ENCODE data around the gene PFKFB4.

Gene PFKFB4

DNA sequence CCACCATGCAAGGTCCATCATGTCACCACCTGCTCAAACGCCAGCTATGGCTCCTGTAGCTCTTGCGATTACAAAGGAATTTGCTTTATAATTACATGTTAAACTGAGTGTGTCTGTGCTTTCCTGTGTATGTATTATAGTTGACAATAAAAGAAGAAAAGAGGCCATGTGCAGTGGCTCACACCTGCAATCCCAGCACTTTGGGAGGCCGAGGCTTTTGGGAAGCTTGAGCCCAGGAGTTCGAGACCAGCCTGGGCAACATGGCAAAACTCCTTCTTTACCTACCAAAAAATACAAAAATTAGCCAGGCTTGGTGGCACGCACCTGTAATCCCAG, 83.0 kb downstream of the PFKFB4 start:
- no peak for FAIRE-seq

DNA sequence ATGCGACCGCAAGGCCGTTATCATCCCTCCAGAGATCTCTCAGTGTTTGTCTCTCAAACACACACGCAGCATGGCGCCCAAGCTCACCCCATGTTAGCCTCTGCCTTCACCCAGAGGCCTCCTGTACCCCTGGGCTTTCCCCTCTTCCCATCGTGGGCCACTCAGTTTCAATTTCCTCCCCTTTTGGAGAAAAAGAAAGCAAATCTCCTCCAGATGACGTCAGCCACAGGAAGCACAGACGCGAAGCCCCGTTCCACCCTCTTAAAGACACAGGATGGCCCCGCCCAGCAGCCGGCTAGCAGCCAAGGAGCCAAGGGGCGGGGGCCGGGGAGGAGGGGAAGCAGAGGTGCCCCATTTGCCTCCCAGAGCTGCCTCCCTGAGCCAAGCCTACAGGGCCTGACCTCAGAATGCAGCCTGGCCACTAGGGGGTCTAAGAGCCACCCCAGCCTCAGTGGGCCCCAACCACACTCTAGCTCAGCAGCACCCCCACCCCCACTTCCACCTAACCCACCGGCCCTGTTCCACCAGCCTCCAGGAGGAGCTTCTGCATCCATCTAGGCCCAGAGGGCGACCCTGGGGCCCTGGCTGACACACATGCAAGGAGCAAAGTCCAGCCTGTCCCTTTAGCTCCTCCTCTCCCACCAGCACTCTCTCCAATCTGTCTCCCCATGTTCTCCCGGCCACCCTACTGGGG, 83.5 kb downstream of the PFKFB4 start:
- no peak for FAIRE-seq
- TF ChIP-seq, protein P1, sequence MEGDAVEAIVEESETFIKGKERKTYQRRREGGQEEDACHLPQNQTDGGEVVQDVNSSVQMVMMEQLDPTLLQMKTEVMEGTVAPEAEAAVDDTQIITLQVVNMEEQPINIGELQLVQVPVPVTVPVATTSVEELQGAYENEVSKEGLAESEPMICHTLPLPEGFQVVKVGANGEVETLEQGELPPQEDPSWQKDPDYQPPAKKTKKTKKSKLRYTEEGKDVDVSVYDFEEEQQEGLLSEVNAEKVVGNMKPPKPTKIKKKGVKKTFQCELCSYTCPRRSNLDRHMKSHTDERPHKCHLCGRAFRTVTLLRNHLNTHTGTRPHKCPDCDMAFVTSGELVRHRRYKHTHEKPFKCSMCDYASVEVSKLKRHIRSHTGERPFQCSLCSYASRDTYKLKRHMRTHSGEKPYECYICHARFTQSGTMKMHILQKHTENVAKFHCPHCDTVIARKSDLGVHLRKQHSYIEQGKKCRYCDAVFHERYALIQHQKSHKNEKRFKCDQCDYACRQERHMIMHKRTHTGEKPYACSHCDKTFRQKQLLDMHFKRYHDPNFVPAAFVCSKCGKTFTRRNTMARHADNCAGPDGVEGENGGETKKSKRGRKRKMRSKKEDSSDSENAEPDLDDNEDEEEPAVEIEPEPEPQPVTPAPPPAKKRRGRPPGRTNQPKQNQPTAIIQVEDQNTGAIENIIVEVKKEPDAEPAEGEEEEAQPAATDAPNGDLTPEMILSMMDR (IDR thresholded peaks at IDR 0.05; ENCODE audit: insufficient read depth, missing control alignments): peak; percentile 33
- DNase-seq (ENCODE audit: insufficient read length, low spot score): peak; percentile 93

More for the DNA sequence above, 83.0 kb downstream of the PFKFB4 start:
- peak; percentile 31 for DNase-seq (ENCODE audit: insufficient read length, low spot score)
- TF ChIP-seq, protein P1 (IDR thresholded peaks at IDR 0.05; ENCODE audit: insufficient read depth, missing control alignments): no peak

DNA sequence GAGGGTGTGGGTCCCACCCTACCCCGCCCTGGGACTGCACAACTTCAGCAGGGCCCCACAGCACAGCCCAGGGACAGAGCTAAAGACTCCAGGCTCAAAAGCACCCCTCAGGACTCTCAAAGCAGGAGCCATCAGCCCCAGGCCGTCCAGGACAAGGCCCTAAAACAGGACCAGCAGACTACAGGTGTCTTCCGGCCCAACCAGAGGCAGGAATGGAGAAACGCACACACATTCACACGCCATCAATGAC, 84.0 kb downstream of the PFKFB4 start:
- TF ChIP-seq, protein P1 (IDR thresholded peaks at IDR 0.05; ENCODE audit: insufficient read depth, missing control alignments): no peak
- FAIRE-seq: no peak
- peak; percentile 44 for DNase-seq (ENCODE audit: insufficient read length, low spot score)

DNA sequence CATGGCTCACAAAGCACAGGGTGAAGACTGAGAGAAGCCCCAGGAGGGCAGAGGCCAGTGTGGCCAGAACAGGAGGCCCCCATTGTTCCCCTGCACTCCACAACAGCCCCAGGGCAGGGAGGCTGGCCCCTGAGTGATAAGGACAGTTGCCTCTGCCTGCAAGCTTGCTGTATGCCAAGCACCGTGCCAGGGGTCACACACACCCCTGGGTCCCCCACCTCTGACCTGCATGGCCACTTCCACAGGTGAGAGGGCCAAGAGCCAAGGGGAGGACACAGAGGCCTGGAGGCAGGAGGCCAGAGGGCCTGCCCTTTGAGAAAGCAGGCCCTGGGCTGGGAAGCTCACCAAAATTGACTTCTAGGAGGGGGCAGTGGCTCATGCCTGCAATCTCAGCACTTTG, 86.3 kb downstream of the PFKFB4 start:
- DNase-seq (ENCODE audit: insufficient read length, low spot score): no peak
- no peak for FAIRE-seq
- TF ChIP-seq, protein P1 (IDR thresholded peaks at IDR 0.05; ENCODE audit: insufficient read depth, missing control alignments): no peak

DNA sequence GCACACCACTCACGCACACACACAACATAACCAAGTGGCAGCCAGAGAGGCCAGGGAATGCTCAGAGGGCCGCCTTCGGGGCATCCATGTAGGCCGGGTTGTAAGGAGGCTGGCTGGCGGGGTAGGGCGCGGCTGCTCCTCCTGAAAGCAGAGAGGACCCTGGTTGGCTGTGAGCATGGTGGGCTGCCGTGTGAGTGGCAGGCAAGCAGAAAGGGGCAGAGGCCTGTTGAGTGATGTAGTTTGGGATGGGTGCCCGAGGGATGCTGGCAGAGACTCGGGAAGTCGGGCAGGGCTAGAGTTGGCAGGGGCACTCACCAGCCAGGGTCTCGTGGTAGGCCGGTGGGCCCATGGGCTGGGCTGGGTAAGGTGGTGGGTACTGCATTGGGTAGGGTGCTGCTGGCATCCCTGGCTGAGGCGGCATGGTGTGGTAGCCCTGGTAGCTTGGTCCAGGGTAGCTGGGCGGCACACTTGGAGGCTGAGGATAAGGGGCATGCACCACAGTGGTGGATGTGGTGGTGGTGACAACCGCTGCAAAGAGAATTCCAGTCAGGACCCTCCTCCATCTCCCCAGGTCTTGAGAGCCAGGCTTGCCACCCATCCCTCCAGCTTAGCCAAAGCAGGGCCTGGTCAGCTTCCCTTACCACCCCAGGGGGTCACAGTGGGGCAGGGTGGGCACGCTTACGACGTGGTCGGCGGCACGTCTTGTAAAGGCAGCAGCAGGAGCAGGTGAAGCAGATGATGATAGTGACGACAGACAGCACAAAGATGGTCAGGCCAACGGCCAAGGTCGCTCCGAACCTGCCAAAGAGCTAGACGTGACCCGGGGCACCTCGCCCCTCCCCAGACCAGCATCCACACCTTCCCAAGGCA, 87.3 kb downstream of the PFKFB4 start:
- TF ChIP-seq, protein P1 (IDR thresholded peaks at IDR 0.05; ENCODE audit: insufficient read depth, missing control alignments): no peak
- DNase-seq (ENCODE audit: insufficient read length, low spot score): no peak
- FAIRE-seq: no peak

DNA sequence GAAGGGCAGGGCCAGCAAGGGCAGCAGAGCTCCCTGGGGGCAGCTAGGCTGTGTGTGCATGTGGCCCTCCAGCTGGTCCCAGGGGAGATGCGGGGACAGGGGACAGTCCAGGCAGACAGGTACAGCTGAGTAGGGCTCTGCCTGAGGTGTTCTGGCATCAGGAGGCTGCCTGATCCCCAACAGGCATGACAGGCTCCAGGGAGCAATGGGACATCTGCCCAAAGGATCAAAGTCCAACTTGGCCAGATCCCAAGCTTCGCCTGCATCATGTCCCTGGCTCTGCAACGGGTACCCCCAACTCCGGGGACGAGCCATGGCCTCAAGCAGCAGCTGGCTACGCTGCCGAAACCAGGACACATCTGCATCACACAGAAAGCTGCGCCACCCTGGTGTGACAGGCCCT, 88.3 kb downstream of the PFKFB4 start:
- TF ChIP-seq, protein P1 (IDR thresholded peaks at IDR 0.05; ENCODE audit: insufficient read depth, missing control alignments): no peak
- no peak for FAIRE-seq
- no peak for DNase-seq (ENCODE audit: insufficient read length, low spot score)
